Spleen (tissue), 7 donors: ENCODE data around the gene VPS25.

ENCODE experiments used
- CTCF ChIP-seq, 11 experiments: fragments of 200-600 bp in 7 of 11; fragments of 450-650 bp in 4 of 11; sonication (generic) in 4 of 11; IDR thresholded peaks in 8 of 11; conservative IDR thresholded peaks in 3 of 11; 1 replicate in 7 of 11; 2 replicates in 4 of 11; pipeline versions ENCODE4 v1.4.0 to v1.8.0; 2016 to 2021; ENCODE audit warnings: antibody characterized with exemption in 11 of 11, inconsistent platforms in 4 of 11, mild to moderate bottlenecking in 1 of 11
- POLR2A ChIP-seq, 3 donors: fragments of 450-650 bp; IDR thresholded peaks; one replicate each; pipeline ENCODE4 v1.5.1; 2017; ENCODE audit warnings: antibody characterized with exemption in 3 of 3, mild to moderate bottlenecking in 1 of 3
- donor health status: DM: no; HTN: no; CAD: no; lungs with moderate emphysema.
- donor health status: DM: no; HTN: no; CAD: no.
- donor health status: DM: no; HTN: no; CAD: no.

GRCh38 chr17:42759982-42760651 is 13.1 kb upstream of the VPS25 start:
- TF ChIP-seq POLR2A (IDR thresholded peaks at IDR 0.05): no peak
- no peak for TF ChIP-seq CTCF (IDR thresholded peaks at IDR 0.05 in 8 of 11, conservative IDR thresholded peaks at IDR 0.05 in 3 of 11)
